HepG2 (cell line): ENCODE data around the gene SUCLG1. TPM values are rescaled to one million over a fixed set of nuclear protein-coding genes. Genes with fewer than 3 reads are reported as not detected.

Source experiments
- CREM ChIP-seq, 2 experiments: sonication (generic) in 1 of 2; formaldehyde crosslinking in 1 of 2; IDR thresholded peaks; 2 replicates each; pipeline versions ENCODE4 v1.4.0 to v1.6.1; 2016 to 2020; ENCODE audit warnings: antibody characterized with exemption in 1 of 2, mild to moderate bottlenecking in 1 of 2, missing genetic modification reagents in 1 of 2
- DMAP1 ChIP-seq: IDR thresholded peaks from 2 replicates; pipeline ENCODE4 v1.6.1; 2016
- FOXM1 ChIP-seq: sonication (generic); formaldehyde crosslinking; IDR thresholded peaks from 2 replicates; pipeline ENCODE4 v1.5.0; 2020; ENCODE audit warnings: missing genetic modification reagents
- GATAD2A ChIP-seq: IDR thresholded peaks from 2 replicates; pipeline ENCODE4 v1.6.1; 2016
- HDAC1 ChIP-seq: sonication (generic); formaldehyde crosslinking; IDR thresholded peaks from 2 replicates; pipeline ENCODE4 v1.5.1; 2020; ENCODE audit warnings: mild to moderate bottlenecking, missing genetic modification reagents
- KDM3A ChIP-seq: IDR thresholded peaks from 2 replicates; pipeline ENCODE4 v1.6.1; 2018; ENCODE audit warnings: low read depth, missing compliant biosample characterization
- KDM6A ChIP-seq: IDR thresholded peaks from 2 replicates; pipeline ENCODE4 v1.6.1; 2016; ENCODE audit warnings: low read depth
- NCOA2 ChIP-seq: sonication (generic); formaldehyde crosslinking; IDR thresholded peaks from 2 replicates; pipeline ENCODE4 v1.8.0; 2022; ENCODE audit warnings: inconsistent platforms
- NFKB2 ChIP-seq: sonication (generic); formaldehyde crosslinking; IDR thresholded peaks from 2 replicates; pipeline ENCODE4 v1.4.0; 2020; ENCODE audit warnings: missing genetic modification reagents, borderline replicate concordance
- PITX1 ChIP-seq: sonication (generic); formaldehyde crosslinking; IDR thresholded peaks from 2 replicates; pipeline ENCODE4 v1.5.1; 2020; ENCODE audit warnings: mild to moderate bottlenecking, missing genetic modification reagents
- RFXANK ChIP-seq: IDR thresholded peaks from 2 replicates; pipeline ENCODE4 v1.6.1; 2016
- TBX3 ChIP-seq: fragments of 450-650 bp; IDR thresholded peaks from 2 replicates; pipeline ENCODE4 v1.6.1; 2017; ENCODE audit warnings: antibody characterized with exemption, mild to moderate bottlenecking, inconsistent platforms, borderline replicate concordance
- ZNF549 ChIP-seq: sonication (generic); formaldehyde crosslinking; IDR thresholded peaks from 2 replicates; pipeline ENCODE4 v1.5.0; 2020; ENCODE audit warnings: missing genetic modification reagents
- ZSCAN25 ChIP-seq: sonication (generic); formaldehyde crosslinking; IDR thresholded peaks from 2 replicates; pipeline ENCODE4 v1.8.0; 2022; ENCODE audit warnings: mild to moderate bottlenecking, missing genetic modification reagents
- polyA plus RNA-seq, 8 experiments: library from polyadenylated mRNA; depleted of rRNA in 3 of 8; stranded (reverse) in 7 of 8; unstranded in 1 of 8; fragments of >200 nt; fragmentation: Illumina TruSeq in 4 of 8; extraction: Trizol in 4 of 8; gene quantifications; 2 replicates each; pipeline versions ENCODE4 v1.2.1 to v1.2.3, GENCODE V29; 2011 to 2016; ENCODE audit warnings: low read depth in 4 of 8, missing spikeins in 1 of 8, mixed read lengths in 1 of 8; ENCODE audit not compliant: insufficient read depth in 1 of 8
- total RNA-seq, 5 experiments: library from RNA; depleted of rRNA; stranded (reverse); fragments of >200 nt; fragmentation: Illumina TruSeq; extraction: Trizol; gene quantifications; 2 replicates each; pipeline ENCODE4 v1.2.3, GENCODE V29; 2016; ENCODE audit warnings: low read depth in 1 of 5
- TF ChIP-seq, protein P1 (sequence below): sonication (generic); formaldehyde crosslinking; IDR thresholded peaks from 2 replicates; pipeline ENCODE4 v1.5.0; 2020; ENCODE audit warnings: mild to moderate bottlenecking, missing genetic modification reagents
- TF ChIP-seq, protein P2 (sequence below): sonication (generic); formaldehyde crosslinking; IDR thresholded peaks from 2 replicates; pipeline ENCODE4 v1.5.0; 2020; ENCODE audit warnings: missing genetic modification reagents
- TF ChIP-seq, protein P3 (sequence below): IDR thresholded peaks from 2 replicates; pipeline ENCODE4 v1.6.1; 2016; ENCODE audit warnings: missing biosample characterization, missing genetic modification reagents, low read depth
- TF ChIP-seq, protein P4 (sequence below): sonication (generic); formaldehyde crosslinking; IDR thresholded peaks from 2 replicates; pipeline ENCODE4 v1.8.0; 2022; ENCODE audit warnings: mild to moderate bottlenecking, missing genetic modification reagents, moderate library complexity
- TF ChIP-seq, protein P5 (sequence below): sonication (generic); formaldehyde crosslinking; conservative IDR thresholded peaks from 2 replicates; pipeline ENCODE4 v1.4.0; 2020; ENCODE audit warnings: missing genetic modification reagents
- TF ChIP-seq, protein P6 (sequence below): sonication (generic); formaldehyde crosslinking; IDR thresholded peaks from 2 replicates; pipeline ENCODE4 v1.4.0; 2020; ENCODE audit warnings: missing genetic modification reagents, borderline replicate concordance

Gene SUCLG1
- total and polyA plus RNA-seq, 2 of the 13 experiments (the other 11 are each of a cell fraction or from before 2014, with no cell fraction given): 58.7 to 121 TPM

DNA sequence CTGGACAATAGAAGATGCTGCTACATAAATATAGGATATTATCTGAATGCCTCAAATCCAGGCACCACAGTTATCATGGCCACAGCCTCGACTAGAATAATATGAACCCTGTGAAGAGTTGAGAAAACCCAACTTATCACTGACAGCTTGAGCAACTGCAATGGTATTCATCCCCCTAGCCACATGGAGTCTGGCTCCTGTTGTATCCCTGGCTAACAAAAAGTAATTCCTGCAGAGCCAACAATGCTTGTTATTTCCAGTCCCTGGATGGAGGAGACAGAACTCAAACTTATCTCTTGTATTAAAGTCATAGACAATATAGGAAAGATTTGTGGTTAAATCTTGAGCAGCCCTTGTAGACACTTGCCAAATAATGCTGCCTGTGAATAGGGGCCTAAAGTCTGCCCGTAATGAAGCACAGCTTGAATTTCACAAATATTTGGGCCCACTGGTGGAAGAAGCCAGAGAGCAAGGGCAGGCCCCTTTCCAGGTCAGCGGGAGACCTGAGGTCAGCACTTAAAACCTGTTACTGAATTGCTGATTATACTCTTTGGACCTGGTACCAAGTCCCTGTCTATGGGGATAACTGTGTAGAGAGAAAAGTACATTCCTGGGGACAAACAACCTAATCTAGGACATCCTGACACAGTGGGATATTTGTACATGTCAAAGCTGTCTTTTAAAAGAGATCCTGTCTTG lies 28.4 kb upstream of the SUCLG1 start (continued):
- TF ChIP-seq, protein P1, sequence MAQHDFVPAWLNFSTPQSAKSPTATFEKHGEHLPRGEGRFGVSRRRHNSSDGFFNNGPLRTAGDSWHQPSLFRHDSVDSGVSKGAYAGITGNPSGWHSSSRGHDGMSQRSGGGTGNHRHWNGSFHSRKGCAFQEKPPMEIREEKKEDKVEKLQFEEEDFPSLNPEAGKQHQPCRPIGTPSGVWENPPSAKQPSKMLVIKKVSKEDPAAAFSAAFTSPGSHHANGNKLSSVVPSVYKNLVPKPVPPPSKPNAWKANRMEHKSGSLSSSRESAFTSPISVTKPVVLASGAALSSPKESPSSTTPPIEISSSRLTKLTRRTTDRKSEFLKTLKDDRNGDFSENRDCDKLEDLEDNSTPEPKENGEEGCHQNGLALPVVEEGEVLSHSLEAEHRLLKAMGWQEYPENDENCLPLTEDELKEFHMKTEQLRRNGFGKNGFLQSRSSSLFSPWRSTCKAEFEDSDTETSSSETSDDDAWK (CRISPR knock-in tag): no peak
- no peak for TF ChIP-seq TBX3
- TF ChIP-seq NFKB2: no peak
- TF ChIP-seq GATAD2A (CRISPR knock-in tag): peak; percentile 37; the same call in 1 of the 2 replicates
- TF ChIP-seq KDM3A (CRISPR knock-in tag): no peak
- no peak for TF ChIP-seq KDM6A (CRISPR knock-in tag)
- TF ChIP-seq PITX1: peak; percentile 69
- TF ChIP-seq HDAC1 (CRISPR knock-in tag): peak; percentile 62
- TF ChIP-seq, protein P2, sequence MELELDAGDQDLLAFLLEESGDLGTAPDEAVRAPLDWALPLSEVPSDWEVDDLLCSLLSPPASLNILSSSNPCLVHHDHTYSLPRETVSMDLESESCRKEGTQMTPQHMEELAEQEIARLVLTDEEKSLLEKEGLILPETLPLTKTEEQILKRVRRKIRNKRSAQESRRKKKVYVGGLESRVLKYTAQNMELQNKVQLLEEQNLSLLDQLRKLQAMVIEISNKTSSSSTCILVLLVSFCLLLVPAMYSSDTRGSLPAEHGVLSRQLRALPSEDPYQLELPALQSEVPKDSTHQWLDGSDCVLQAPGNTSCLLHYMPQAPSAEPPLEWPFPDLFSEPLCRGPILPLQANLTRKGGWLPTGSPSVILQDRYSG (CRISPR knock-in tag): no peak
- TF ChIP-seq, protein P3, sequence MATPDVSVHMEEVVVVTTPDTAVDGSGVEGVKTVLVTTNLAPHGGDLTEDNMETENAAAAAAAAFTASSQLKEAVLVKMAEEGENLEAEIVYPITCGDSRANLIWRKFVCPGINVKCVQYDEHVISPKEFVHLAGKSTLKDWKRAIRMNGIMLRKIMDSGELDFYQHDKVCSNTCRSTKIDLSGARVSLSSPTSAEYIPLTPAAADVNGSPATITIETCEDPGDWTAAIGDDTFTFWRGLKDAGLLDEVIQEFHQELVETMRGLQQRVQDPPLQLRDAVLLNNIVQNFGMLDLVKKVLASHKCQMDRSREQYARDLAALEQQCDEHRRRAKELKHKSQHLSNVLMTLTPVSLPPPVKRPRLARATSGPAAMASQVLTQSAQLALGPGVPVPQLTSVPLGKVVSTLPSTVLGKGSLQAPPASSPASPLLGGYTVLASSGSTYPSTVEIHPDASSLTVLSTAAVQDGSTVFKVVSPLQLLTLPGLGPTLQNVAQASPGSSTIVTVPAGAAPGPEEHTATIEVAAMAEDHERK: no peak
- TF ChIP-seq, protein P4, sequence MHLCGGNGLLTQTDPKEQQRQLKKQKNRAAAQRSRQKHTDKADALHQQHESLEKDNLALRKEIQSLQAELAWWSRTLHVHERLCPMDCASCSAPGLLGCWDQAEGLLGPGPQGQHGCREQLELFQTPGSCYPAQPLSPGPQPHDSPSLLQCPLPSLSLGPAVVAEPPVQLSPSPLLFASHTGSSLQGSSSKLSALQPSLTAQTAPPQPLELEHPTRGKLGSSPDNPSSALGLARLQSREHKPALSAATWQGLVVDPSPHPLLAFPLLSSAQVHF (CRISPR knock-in tag): no peak
- TF ChIP-seq CREM (IDR thresholded peaks at IDR 0.05): peak; percentile 53; the same call in 1 of the 2 replicates
- TF ChIP-seq CREM (CRISPR knock-in tag; IDR thresholded peaks at IDR 0.05): no peak
- TF ChIP-seq, protein P5, sequence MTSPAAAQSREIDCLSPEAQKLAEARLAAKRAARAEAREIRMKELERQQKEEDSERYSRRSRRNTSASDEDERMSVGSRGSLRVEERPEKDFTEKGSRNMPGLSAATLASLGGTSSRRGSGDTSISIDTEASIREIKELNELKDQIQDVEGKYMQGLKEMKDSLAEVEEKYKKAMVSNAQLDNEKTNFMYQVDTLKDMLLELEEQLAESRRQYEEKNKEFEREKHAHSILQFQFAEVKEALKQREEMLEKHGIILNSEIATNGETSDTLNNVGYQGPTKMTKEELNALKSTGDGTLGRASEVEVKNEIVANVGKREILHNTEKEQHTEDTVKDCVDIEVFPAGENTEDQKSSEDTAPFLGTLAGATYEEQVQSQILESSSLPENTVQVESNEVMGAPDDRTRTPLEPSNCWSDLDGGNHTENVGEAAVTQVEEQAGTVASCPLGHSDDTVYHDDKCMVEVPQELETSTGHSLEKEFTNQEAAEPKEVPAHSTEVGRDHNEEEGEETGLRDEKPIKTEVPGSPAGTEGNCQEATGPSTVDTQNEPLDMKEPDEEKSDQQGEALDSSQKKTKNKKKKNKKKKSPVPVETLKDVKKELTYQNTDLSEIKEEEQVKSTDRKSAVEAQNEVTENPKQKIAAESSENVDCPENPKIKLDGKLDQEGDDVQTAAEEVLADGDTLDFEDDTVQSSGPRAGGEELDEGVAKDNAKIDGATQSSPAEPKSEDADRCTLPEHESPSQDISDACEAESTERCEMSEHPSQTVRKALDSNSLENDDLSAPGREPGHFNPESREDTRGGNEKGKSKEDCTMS (CRISPR knock-in tag): no peak
- TF ChIP-seq ZSCAN25 (CRISPR knock-in tag): no peak
- TF ChIP-seq, protein P6, sequence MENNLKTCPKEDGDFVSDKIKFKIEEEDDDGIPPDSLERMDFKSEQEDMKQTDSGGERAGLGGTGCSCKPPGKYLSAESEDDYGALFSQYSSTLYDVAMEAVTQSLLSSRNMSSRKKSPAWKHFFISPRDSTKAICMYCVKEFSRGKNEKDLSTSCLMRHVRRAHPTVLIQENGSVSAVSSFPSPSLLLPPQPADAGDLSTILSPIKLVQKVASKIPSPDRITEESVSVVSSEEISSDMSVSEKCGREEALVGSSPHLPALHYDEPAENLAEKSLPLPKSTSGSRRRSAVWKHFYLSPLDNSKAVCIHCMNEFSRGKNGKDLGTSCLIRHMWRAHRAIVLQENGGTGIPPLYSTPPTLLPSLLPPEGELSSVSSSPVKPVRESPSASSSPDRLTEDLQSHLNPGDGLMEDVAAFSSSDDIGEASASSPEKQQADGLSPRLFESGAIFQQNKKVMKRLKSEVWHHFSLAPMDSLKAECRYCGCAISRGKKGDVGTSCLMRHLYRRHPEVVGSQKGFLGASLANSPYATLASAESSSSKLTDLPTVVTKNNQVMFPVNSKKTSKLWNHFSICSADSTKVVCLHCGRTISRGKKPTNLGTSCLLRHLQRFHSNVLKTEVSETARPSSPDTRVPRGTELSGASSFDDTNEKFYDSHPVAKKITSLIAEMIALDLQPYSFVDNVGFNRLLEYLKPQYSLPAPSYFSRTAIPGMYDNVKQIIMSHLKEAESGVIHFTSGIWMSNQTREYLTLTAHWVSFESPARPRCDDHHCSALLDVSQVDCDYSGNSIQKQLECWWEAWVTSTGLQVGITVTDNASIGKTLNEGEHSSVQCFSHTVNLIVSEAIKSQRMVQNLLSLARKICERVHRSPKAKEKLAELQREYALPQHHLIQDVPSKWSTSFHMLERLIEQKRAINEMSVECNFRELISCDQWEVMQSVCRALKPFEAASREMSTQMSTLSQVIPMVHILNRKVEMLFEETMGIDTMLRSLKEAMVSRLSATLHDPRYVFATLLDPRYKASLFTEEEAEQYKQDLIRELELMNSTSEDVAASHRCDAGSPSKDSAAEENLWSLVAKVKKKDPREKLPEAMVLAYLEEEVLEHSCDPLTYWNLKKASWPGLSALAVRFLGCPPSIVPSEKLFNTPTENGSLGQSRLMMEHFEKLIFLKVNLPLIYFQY (CRISPR knock-in tag): no peak
- TF ChIP-seq FOXM1: no peak
- no peak for TF ChIP-seq DMAP1 (CRISPR knock-in tag)
- TF ChIP-seq NCOA2 (CRISPR knock-in tag): peak; percentile 34; the same call in 1 of the 2 replicates
- 0 out of 2 replicates have a peak, but pooled peaks have one; percentile 43 for TF ChIP-seq ZNF549
- no peak for TF ChIP-seq RFXANK
